ENCODE data around the gene PACS2.

The PACS2 gene

GRCh38 chr14:105426416-105427130, 112.0 kb downstream of the PACS2 start:
- no peak for DNase-seq (ENCODE audit: extremely low read depth, low read depth)
- no peak overlapping the region for H3K4me3 ChIP-seq (replicated peaks; ENCODE audit: low read depth, low read length)
- no peak for TF ChIP-seq CTCF (IDR thresholded peaks at IDR 0.05; ENCODE audit: low read depth, low read length, missing control alignments)

- H3K4me3 ChIP-seq (replicated peaks; ENCODE audit: low read depth, low read length) = no peak overlapping the region
- no peak for TF ChIP-seq CTCF (IDR thresholded peaks at IDR 0.05; ENCODE audit: low read depth, low read length, missing control alignments)
- no peak for DNase-seq (ENCODE audit: extremely low read depth, low read depth)
Observed at GRCh38 chr14:105427412-105427811, 112.9 kb downstream of the PACS2 start.

- no peak for TF ChIP-seq CTCF (IDR thresholded peaks at IDR 0.05; ENCODE audit: low read depth, low read length, missing control alignments)
- no peak for DNase-seq (ENCODE audit: extremely low read depth, low read depth)
- no peak overlapping the region for H3K4me3 ChIP-seq (replicated peaks; ENCODE audit: low read depth, low read length)
Observed at GRCh38 chr14:105427936-105428485, 113.5 kb downstream of the PACS2 start.

GRCh38 chr14:105430042-105430441, 115.5 kb downstream of the PACS2 start:
- TF ChIP-seq CTCF (IDR thresholded peaks at IDR 0.05; ENCODE audit: low read depth, low read length, missing control alignments) = no peak
- no peak for DNase-seq (ENCODE audit: extremely low read depth, low read depth)
- H3K4me3 ChIP-seq (replicated peaks; ENCODE audit: low read depth, low read length) = no peak overlapping the region

- no peak for TF ChIP-seq CTCF (IDR thresholded peaks at IDR 0.05; ENCODE audit: low read depth, low read length, missing control alignments)
- peak; percentile 22 for DNase-seq (ENCODE audit: extremely low read depth, low read depth)
- no peak overlapping the region for H3K4me3 ChIP-seq (replicated peaks; ENCODE audit: low read depth, low read length)
Observed at GRCh38 chr14:105430565-105430964, 116.0 kb downstream of the PACS2 start.

GRCh38 chr14:105431256-105431655, 116.7 kb downstream of the PACS2 start:
- no peak for DNase-seq (ENCODE audit: extremely low read depth, low read depth)
- TF ChIP-seq CTCF (IDR thresholded peaks at IDR 0.05; ENCODE audit: low read depth, low read length, missing control alignments) = no peak
- no peak overlapping the region for H3K4me3 ChIP-seq (replicated peaks; ENCODE audit: low read depth, low read length)
